DOHH2 (cell line): ENCODE data around the gene LCN9.

Experiments
- EZH2phosphoT487 ChIP-seq: fragments of 200-600 bp; sonication (generic); IDR thresholded peaks from 2 replicates; pipeline ENCODE4 v1.6.1; 2017; ENCODE audit warnings: borderline replicate concordance, mild to moderate bottlenecking, antibody characterized with exemption, low read length, moderate library complexity, mixed read lengths
- TF ChIP-seq, protein P1 (sequence below): fragments of 200-600 bp; sonication (generic); IDR thresholded peaks from one replicate; pipeline ENCODE4 v1.5.1; 2014; ENCODE audit warnings: antibody characterized with exemption, mild to moderate bottlenecking, low read depth, low read length; ENCODE audit not compliant: poor library complexity, severe bottlenecking

DNA sequence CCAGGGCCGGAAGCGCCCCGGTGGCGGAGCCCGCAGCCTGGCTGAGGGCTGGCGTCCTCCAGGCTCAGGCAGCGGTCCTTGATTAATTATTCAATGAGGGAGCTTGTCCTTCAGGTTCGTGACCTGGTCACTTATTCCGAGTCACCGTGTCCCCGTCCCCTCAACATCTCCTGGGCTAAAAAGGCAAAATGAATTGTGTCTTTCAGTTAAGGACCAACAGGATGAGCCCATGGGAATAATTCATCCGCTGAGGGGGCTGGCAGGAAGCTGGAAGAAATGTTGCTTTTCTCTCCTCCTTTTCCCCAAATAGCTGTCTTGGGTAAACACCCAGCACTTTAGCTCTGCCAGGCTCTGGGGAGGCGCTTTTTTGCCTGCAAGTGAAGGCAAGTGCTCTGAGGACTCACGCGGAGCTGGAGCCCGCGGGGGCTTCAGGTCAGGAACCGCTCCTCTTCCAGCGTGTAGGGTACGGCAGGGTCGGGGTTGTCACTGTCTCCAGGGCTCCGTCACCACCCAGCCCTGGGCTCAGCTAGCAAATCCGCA is 52.0 kb downstream of the LCN9 start:
- TF ChIP-seq, protein P1, sequence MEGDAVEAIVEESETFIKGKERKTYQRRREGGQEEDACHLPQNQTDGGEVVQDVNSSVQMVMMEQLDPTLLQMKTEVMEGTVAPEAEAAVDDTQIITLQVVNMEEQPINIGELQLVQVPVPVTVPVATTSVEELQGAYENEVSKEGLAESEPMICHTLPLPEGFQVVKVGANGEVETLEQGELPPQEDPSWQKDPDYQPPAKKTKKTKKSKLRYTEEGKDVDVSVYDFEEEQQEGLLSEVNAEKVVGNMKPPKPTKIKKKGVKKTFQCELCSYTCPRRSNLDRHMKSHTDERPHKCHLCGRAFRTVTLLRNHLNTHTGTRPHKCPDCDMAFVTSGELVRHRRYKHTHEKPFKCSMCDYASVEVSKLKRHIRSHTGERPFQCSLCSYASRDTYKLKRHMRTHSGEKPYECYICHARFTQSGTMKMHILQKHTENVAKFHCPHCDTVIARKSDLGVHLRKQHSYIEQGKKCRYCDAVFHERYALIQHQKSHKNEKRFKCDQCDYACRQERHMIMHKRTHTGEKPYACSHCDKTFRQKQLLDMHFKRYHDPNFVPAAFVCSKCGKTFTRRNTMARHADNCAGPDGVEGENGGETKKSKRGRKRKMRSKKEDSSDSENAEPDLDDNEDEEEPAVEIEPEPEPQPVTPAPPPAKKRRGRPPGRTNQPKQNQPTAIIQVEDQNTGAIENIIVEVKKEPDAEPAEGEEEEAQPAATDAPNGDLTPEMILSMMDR, result no peak
- no peak for TF ChIP-seq EZH2phosphoT487
